ENCODE measurements around the gene CIAO3. TPM values are rescaled to one million over a fixed set of nuclear protein-coding genes. Genes with fewer than 3 reads are reported as not detected.
A peak's percentile ranks its signal among the peaks of the same experiment; 100 is the strongest.

CIAO3 gene
- total RNA-seq, 1 experiment from 2014 or later: 21.9 TPM

- Histone ChIP-seq H3K79me2 (ENCODE audit: insufficient read depth, low read length) (no peaks in the 10 kb centered on the region), H3K79me1 (ENCODE audit: insufficient read depth, low read depth, low read length, poor library complexity, severe bottlenecking) (no peaks in the 10 kb centered on the region), H3K23ac (ENCODE audit: insufficient read length, low read depth, low read length) (no peak overlapping the region), H3K9ac (ENCODE audit: extremely low read depth, insufficient read length, low read length) (peak overlapping the region; percentile 57), H2BK5ac (ENCODE audit: insufficient read length, low read length) (no peak overlapping the region), H3T11ph (ENCODE audit: low read length) (no peak overlapping the region), H3K4me2 (ENCODE audit: insufficient read depth, insufficient read length, low read length) (peak overlapping the region; percentile 69), H3K23me2 (ENCODE audit: insufficient read length, low read depth, low read length, poor library complexity, severe bottlenecking) (peaks cover 17% of the 10 kb centered on the region), H4K5ac (ENCODE audit: insufficient read length, low read depth, low read length) (no peak overlapping the region), H3K27me3 (ENCODE audit: insufficient read depth, low read length) (peaks cover 11% of the 10 kb centered on the region; the same call in 1 of the 2 replicates), H3K18ac (ENCODE audit: insufficient read length, low read depth, low read length) (no peak overlapping the region), H3K14ac (ENCODE audit: insufficient read depth, low read length) (no peak overlapping the region), H3K9me3 (ENCODE audit: control insufficient read depth, low read depth, low read length) (no peaks in the 10 kb centered on the region), H4K91ac (ENCODE audit: insufficient read length, low read depth, low read length) (no peak overlapping the region), H2BK15ac (ENCODE audit: low read depth, low read length) (no peak overlapping the region), H3K56ac (ENCODE audit: insufficient read length, low read depth, low read length) (no peak overlapping the region), H2BK20ac (ENCODE audit: low read depth, low read length, poor library complexity, severe bottlenecking) (no peak overlapping the region), H2BK120ac (ENCODE audit: low read depth, low read length, poor library complexity, severe bottlenecking) (no peak overlapping the region), H4K20me1 (ENCODE audit: control insufficient read depth, insufficient read depth, insufficient read length) (no peaks in the 10 kb centered on the region), H3K4ac (ENCODE audit: low read depth, low read length) (no peak overlapping the region), H2BK12ac (ENCODE audit: insufficient read length, low read depth, low read length) (no peak overlapping the region), H3K27ac (ENCODE audit: insufficient read length, low read depth, low read length) (no peak overlapping the region), H3K4me1 (ENCODE audit: insufficient read depth, low read length) (no peaks in the 10 kb centered on the region), H4K8ac (replicated peaks; ENCODE audit: insufficient read length, low read depth, low read length) (no peak overlapping the region), H2AK5ac (ENCODE audit: insufficient read length, low read length) (no peak overlapping the region), H2AFZ (ENCODE audit: low read length) (no peak overlapping the region)
- no peak for DNase-seq
- H3K4me3 Mint-ChIP-seq: peak overlapping the region; percentile 85 to 90
- H3K36me3 Mint-ChIP-seq (ENCODE audit: insufficient read depth in 1 of 3, low read depth in 3 of 3): peaks cover 2 to 23% (median 20%) of the 10 kb centered on the region in 3 experiments; a peak in 5 of 7 replicates
- no peaks in the 10 kb centered on the region; a peak in 1 of 5 replicates for H3K9me3 Mint-ChIP-seq
- TF ChIP-seq, protein P1, sequence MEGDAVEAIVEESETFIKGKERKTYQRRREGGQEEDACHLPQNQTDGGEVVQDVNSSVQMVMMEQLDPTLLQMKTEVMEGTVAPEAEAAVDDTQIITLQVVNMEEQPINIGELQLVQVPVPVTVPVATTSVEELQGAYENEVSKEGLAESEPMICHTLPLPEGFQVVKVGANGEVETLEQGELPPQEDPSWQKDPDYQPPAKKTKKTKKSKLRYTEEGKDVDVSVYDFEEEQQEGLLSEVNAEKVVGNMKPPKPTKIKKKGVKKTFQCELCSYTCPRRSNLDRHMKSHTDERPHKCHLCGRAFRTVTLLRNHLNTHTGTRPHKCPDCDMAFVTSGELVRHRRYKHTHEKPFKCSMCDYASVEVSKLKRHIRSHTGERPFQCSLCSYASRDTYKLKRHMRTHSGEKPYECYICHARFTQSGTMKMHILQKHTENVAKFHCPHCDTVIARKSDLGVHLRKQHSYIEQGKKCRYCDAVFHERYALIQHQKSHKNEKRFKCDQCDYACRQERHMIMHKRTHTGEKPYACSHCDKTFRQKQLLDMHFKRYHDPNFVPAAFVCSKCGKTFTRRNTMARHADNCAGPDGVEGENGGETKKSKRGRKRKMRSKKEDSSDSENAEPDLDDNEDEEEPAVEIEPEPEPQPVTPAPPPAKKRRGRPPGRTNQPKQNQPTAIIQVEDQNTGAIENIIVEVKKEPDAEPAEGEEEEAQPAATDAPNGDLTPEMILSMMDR (conservative IDR thresholded peaks at IDR 0.05): no peak
- H3K4me1 Mint-ChIP-seq: peaks cover 0 to 7% of the 10 kb centered on the region in 2 experiments; a peak in 3 of 4 replicates
- no CpG with 5 or more reads among the region's 26 CpGs for WGBS (ENCODE audit: extremely low coverage, insufficient read length, low lambda C conversion rate)
- H3K27ac Mint-ChIP-seq: peak overlapping the region in 1 of 3 experiments; percentile 62; a peak in 1 of 7 replicates
- peaks cover 35% of the 10 kb centered on the region for H3K27me3 Mint-ChIP-seq (ENCODE audit: low read depth)
Measured at GRCh38 chr16:689175-689897, 51.5 kb downstream of the CIAO3 start.

All from H9 (cell line).